Skin of body (tissue), 2 donors: ENCODE data around the gene CCDC50. TPM values are rescaled to one million over a fixed set of nuclear protein-coding genes. Genes with fewer than 3 reads are reported as not detected.

Experiments used
- DNase-seq: peaks from one replicate; lab custom pipeline; 2025; lab: John Stamatoyannopoulos, UW
- total RNA-seq: library from RNA; depleted of rRNA; stranded (reverse); fragments of >200 nt; gene quantifications from one replicate; pipeline ENCODE4 v1.2.3, GENCODE V29; 2014

The CCDC50 gene
- total RNA-seq, 1 donor from 2014 or later: 42.9 TPM

- DNase-seq: no peak
Observed at GRCh38 chr3:191316876-191317603, 12.2 kb upstream of the CCDC50 start.

GRCh38 chr3:191320316-191320715 is 8.9 kb upstream of the CCDC50 start:
- DNase-seq: no peak

- no peak for DNase-seq
Observed at GRCh38 chr3:191321019-191321767, 8.0 kb upstream of the CCDC50 start.

- no peak for DNase-seq
Observed at GRCh38 chr3:191324936-191325335, 4.3 kb upstream of the CCDC50 start.

GRCh38 chr3:191327526-191327925 is 1.7 kb upstream of the CCDC50 start:
- DNase-seq: no peak

GRCh38 chr3:191328383-191328961 is 722 bp upstream of the CCDC50 start:
- no peak for DNase-seq

- peak; percentile 38 for DNase-seq
Observed at GRCh38 chr3:191329654-191330529, 698 bp downstream of the CCDC50 start, which contains the start of gene UTS2B. Gene UTS2B, minus strand, starts transcription at chr3:191330526. Its CDS starts 48,337 bp downstream, at chr3:191282189.

GRCh38 chr3:191330530-191331048 is 1.4 kb downstream of the CCDC50 start:
- peak; percentile 38 for DNase-seq

- DNase-seq: no peak
Observed at GRCh38 chr3:191331388-191331787, 2.2 kb downstream of the CCDC50 start.

GRCh38 chr3:191333298-191333880 is 4.2 kb downstream of the CCDC50 start:
- DNase-seq: no peak

- DNase-seq: no peak
Observed at GRCh38 chr3:191334346-191334893, 5.2 kb downstream of the CCDC50 start.

GRCh38 chr3:191336833-191337232 is 7.6 kb downstream of the CCDC50 start:
- no peak for DNase-seq

GRCh38 chr3:191338177-191338488 is 8.9 kb downstream of the CCDC50 start:
- no peak for DNase-seq

GRCh38 chr3:191339316-191339917 is 10.2 kb downstream of the CCDC50 start:
- DNase-seq: no peak

- no peak for DNase-seq
Observed at GRCh38 chr3:191340351-191340750, 11.2 kb downstream of the CCDC50 start.

GRCh38 chr3:191340966-191341365 is 11.8 kb downstream of the CCDC50 start:
- no peak for DNase-seq

- DNase-seq: no peak
Observed at GRCh38 chr3:191342006-191342405, 12.8 kb downstream of the CCDC50 start.

- DNase-seq: no peak
Observed at GRCh38 chr3:191342411-191342810, 13.2 kb downstream of the CCDC50 start.

- DNase-seq: no peak
Observed at GRCh38 chr3:191343115-191343514, 13.9 kb downstream of the CCDC50 start.

GRCh38 chr3:191343913-191344312 is 14.7 kb downstream of the CCDC50 start:
- no peak for DNase-seq
